RPMI8226 (cell line): ENCODE data around the gene NPBWR2.
A peak's percentile ranks its signal among the peaks of the same experiment; 100 is the strongest.
"Not testable (repeated sequence)": the region's sequence is repeated elsewhere in the genome, so short reads cannot be mapped to it uniquely, and the experiment has no call there.

ENCODE experiments used
- DNase-seq: peaks from one replicate; pipeline ENCODE4 v3.0.0-alpha.2; 2015

Gene NPBWR2

DNA sequence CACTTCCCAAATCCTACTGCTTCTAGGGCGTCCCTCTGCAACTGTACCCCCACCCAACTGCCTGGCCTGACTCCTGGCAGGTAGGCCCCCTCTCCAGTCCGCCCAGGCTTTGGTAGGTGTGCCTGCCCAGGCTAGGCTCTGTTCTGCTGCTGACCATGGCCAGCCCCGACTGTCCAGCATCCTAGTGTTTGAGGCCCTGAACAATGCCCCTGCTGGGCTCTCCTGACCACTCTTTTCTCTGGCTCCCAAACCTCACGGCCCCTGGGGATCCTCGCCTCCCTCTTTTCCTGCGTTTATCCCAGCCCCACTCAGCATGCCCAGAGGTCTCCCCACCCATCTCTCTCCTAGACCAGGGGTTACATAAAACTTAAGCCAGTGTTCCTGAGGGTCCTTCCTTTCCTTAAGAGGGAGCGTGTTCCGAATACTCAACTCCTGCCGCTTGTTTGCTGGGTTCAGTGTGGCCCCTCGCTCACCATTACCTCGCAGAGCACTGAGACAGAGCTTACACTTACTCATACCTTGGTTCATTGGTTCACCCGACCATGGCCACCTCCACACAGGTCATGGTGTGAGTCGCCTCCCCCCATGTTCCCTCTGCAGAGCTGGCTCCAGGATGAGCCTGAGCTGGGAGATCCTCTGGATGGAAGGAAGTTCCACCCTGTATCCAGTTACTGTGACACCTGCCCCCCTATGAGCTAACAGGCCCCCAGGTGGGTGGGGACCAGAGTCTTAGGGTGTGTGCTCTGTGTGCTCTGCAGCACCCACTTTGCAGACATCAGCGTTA, 35.8 kb upstream of the NPBWR2 start:
- no peak for DNase-seq

DNA sequence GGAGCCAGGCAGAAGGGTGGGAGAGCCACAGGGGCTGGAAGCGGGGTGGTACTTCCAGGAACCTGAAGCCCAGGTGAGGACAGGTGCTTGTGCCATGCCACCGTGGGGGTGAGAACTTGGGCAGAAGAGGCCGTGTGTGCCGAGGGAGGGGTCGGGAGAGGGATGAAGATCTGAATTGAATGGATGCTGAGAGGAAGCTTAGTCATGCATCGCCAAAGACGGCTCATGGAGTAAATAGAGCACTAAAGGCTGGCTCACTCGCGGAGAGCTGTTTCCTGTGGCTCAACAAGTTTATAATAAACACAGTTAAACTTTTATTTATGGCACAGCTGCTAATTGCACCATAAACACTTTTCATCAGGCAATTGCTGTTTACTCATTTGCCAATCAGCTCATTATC, 35.2 kb upstream of the NPBWR2 start:
- no peak for DNase-seq

DNA sequence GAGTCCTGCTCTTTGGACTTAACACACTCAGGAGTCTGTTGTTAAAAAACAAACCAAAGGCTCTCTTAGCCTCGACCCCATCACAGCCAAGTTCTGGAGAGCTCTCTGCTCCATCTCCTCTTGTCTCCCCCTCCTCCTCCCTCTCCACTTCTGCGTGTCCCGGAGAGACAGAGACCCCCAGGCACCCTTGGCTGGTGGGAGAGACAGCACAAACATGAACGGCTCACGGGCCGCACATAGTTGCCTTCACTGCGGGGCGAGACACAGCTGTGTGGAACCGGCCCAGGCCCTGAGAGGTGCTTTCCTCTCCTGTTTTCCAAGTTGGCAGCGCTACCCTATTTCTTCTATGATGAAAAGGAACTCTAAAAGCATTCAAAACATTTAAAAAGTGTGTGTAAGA, 33.6 kb upstream of the NPBWR2 start:
- no peak for DNase-seq

DNA sequence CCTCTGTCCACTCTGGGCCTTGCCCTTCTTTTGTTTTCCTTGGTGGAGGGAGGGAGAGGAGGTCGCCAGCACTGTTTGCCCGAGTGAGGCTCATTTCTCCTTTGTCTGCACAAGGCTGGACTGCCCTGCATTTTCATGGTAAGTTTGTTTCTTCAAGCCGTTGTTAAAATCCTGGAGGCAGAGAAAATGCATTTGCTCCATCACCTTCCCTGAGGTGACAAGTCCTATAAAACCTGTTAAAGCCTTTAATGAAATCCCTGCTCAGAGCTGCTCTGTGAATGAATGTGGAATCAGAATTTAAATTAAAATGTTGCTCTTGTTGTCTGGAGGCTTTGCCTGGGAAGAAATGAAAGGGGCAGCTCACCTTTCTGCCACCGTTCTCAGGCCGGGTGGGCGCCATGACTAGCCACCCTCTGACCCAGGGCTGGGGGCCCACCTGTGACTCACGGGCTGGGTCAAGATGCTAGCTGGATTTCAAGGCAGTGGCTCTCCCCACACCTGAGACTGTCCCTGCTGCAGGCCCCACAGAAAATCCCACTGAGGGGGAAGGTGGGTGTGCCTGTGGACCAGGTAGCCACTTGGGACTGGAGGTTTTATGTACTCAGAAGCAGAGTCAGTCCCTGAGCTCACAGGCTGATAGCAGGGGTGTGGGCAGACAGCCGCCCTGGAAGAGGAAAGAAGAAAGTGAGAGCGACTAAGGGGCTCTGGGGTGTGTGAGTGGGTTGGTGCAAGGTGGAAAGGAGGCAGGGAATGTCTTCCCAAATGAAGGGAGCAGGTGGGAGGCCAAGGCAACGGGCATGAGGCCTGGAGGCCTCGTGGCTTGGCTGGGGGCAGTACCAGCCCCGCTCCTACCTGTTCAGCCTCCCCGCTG, 32.9 kb upstream of the NPBWR2 start:
- DNase-seq = no peak

DNA sequence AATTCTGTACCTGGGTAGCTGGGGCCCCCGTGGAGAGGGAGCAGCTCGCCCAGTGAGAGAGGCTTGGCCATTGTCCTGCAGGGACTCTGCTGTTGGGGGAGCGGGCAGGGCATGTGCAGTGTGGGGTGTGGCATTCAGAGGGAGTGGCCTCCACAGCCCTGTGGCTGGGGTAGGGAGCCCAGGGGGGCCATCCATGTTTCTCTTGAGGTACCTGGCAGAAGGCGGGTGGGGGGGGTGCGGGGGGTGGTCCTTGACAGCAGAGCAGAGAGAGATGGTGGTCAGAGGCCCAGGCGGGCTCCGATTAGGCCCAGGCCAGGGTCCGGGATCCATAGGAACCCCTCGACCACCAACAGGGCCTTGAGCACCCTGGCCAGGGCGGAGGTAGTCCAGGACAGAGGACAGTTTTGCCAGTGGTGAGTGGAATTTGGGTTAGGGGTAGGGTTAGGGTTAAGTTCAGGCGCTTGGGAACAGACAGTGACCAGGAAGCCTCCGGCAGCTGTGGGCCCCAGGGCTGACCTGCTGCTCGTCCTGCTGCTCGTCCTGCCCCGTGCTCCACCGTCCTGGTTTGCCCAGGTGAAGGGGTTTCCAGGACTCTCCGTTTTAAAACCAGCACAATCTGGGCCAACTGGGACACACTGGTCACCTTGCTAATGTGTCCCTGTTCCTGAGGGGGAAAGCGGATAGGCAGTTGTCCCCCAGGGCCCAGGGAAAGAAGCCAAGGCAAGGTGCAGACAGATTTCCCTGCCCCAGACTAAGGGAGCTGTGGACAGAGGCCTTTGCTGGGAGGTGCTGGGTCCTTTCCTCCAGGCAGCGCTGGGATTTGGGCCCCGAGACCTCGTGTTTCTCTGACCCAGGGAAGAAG, 32.1 kb upstream of the NPBWR2 start:
- DNase-seq = no peak

DNA sequence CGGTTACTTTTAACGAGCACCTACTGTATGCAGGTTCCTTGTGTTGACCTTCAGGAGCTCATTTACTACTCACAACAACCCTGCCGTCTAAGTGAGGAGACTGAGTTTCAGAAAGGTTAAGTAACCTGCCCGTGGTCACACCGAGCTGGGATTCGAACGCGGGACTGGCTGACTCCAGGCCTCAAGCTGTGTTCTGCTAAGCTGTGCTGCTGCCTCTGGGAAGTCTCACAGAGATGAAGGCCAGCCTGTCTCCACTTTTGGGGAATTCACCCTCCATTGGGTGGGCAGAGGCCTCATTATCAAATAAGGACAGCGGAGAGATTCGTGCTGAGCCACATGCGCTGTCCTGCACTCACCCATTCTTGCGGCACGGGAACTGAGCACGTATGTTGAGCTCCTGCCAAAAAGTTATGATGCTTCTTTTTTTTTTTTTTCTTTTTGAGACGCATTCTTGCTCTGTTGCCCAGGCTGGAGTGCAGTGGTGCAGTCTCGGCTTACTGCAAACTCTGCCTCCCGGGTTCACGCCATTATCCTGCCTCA, 31.0 kb upstream of the NPBWR2 start:
- DNase-seq = no peak

DNA sequence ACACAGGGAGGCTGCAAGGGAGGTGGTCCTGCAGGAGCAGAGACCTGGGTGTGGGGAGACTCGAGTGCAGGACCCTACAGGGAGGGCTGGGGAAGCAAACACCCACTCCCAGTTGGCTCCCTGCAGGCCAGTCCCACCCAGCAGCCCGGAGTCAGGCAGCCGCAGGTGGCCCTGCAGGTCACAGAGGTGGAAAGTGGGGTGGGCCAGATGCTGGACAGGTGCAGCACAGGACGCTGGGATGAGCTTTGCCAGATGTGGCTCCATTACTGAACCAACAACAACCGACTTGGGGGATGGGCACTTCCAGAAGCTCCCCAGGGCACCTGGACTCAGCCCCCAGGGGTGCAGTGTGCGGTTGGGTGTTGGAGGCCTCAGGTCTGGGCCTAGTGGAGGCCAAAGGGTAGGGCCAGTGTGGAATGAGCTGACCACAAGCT, 30.2 kb upstream of the NPBWR2 start:
- no peak for DNase-seq

DNA sequence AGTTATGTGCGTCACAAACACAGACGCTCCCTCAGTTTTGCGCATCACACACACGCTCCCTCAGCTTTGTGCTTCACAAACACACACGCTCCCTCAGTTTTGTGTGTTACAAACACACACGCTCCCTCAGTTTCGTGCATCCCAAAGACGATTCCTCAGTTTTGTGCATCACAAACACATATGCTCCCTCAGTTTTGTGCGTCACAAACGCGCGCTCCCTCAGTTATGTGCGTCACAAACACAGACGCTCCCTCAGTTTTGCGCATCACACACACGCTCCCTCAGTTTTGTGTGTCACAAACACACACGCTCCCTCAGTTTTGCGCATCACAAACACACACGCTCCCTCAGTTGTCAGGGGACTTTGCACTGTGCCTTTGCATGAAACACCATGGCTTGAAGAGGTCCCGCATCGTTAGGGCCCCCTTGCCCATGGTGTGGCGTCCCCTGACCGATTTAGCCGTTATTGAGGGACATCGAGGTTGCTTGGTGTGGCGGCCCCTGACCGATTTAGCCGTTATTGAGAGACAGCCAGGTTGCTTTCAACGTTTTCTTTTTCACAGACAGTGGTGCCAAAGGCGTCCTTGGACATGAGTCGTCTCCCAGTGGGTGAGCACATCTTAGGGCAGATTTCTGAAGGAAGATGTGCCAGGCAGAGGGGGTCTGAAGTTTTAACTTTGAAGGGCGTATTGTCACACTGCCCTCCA, 28.8 kb upstream of the NPBWR2 start:
- no peak for DNase-seq

DNA sequence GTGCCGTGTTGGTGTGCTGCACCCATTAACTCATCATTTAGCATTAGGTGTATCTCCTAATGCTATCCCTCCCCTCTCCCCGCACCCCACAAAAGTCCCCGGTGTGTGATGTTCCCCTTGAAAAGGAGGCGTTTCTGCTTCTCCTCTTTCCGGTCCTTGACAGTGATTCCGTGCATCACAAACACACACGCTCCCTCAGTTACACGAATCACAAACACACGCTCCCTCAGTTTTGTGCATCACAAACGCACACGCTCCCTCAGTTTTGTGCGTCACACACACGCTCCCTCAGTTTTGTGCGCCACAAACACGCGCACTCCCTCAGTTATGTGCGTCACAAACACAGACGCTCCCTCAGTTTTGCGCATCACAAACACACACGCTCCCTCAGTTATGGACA, 27.4 kb upstream of the NPBWR2 start:
- not testable (repeated sequence) for DNase-seq

DNA sequence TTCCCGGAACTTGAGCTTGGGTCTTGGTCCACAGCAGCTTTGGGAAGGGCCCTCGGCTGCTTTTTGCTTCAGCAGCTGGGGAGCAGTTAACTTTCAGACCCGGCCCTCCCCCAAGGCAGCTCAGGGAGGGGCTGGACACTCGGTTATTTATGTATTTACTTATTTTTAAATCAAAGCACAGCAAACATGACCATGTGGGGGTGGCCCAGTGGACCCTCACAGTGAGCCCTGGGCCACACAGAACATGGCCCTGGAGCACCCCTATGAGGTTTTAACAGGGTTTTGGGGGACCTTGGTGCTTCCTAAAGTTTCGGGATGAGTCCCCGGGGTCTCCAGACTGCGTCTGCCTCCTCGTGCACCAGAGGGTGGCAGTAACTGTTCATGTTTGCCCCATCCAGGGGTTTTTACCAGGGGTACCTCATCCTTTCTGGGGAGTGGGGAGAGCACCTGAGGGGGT, 26.6 kb upstream of the NPBWR2 start:
- DNase-seq = peak; percentile 41

DNA sequence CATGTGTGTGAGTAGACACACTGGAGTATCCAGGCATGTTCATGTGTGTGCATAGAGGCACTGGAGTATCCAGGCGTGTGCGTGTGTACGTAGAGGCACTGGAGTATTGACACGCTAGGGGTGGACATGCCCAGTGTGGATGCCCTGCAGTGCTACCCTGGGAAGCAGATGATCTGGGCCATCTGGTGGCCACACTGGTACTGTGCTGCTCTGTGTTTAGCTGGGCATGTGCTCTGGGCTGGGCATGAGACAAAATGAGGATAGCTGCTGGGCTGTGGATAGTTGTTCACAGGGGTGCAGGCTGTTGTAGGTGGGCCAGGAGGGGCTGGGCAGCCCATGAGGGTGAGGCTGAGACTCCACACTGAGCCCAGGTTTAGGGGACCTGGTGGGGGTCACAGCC, 24.0 kb upstream of the NPBWR2 start:
- peak; percentile 57 for DNase-seq

DNA sequence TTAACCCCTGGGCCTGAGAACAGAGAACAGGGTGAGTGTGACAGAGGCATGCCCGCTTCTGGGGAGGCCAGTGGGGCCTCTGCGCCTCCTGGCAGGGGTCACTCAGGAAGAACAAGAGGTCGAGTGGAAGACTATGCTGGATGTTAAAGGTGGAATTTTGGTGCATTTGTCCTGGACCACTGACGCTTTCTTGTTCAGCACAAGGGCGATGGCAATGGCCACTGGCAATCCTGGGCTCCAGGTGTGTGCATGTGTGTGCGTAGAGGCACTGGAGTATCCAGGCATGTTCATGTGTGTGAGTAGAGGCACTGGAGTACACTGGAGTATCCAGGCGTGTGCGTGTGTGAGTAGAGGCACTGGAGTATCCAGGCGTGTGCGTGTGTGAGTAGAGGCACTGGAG, 23.5 kb upstream of the NPBWR2 start:
- DNase-seq = no peak

DNA sequence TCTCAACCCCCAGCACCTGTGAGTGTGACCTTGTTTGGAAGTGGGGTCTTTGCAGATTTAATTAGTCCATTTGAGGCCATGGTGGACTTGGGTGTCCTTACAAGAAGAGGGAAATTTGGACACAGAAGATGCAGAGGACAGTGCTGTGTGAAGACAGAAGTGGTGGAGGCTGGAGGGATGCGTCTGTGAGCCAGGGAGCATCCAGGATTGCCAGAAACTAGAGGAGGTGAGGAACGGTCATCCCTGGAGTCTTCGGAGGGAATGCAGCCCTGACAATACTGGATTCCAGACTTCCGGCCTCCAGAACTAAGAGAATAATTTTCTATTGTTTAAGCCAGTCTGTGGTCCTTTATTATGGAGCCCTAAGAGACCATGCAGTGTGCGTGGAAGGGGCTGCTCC, 22.9 kb upstream of the NPBWR2 start:
- DNase-seq = no peak

DNA sequence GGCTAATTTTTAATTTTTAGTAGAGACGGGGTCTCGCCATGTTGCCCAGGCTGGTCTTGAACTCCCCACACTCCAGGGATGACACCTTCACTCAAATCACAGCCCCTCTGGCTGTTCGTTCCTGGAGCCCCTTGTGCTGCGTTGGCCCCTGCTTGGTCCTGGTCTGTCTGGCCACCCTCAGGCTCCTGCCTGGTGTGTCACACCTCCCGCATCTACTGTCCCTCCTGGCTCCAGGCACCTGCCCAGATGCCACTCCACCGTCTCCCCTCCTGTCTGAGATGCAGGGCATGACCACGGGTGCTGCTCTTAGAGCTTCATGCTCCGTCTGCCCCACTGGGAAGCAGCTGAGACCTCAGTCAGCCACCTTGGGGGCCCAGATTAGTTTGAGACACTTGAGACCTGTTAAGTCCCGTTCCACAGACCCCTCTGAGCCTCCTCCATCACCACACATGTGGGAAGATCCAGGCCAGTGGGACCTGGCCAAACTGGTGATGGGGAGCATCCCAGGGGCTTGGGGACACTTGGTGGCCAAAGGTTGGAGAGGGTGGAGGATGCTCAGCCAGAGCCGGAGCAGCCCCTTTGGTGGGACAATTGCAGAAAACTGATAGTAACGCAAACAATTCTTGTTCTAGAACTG, 21.9 kb upstream of the NPBWR2 start:
- no peak for DNase-seq

DNA sequence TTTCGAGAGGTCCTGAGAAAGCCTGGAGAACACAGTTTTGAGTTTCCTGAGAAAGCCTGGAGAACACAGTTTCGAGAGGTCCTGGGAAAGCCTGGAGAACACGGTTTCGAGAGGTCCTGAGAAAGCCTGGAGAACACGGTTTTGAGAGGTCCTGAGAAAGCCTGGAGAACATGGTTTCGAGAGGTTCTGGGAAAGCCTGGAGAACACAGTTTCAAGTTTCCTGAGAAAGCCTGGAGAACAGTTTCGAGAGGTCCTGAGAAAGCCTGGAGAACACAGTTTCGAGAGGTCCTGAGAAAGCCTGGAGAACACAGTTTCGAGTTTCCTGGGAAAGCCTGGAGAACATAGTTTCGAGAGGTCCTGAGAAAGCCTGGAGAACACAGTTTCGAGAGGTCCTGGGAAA, 16.2 kb upstream of the NPBWR2 start:
- not testable (repeated sequence) for DNase-seq

DNA sequence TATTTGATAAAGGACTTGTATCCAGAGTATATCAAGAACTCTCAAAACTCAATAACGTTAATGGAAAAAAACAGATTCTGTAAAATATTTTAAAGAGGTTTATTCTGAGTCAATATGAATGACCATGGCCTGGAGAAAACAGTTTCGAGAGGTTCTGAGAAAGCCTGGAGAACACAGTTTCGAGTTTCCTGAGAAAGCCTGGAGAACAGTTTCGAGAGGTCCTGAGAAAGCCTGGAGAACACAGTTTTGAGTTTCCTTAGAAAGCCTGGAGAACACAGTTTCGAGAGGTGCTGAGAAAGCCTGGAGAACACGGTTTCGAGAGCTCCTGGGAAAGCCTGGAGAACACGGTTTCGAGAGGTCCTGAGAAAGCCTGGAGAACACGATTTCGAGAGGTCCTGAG, 15.6 kb upstream of the NPBWR2 start:
- DNase-seq = not testable (repeated sequence)

DNA sequence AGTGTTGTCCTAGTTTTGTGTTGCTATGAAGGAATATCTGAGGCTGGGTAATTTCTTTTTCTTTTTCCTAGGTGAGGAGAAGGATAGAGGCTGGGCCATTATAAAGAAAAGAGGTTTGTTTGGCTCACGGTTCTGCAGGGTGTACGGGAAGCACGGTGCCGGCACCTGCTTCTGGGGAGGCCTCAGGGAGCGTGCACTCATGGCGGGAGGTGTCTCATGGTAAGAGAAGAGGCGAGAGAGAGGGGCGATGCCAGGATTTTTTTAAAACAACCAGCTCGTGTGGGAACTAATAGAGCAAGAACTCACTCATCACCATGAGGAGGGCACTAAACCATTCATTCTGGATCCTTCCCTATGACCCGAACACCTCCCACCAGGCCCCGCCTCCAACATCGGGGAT, 14.2 kb upstream of the NPBWR2 start:
- no peak for DNase-seq

DNA sequence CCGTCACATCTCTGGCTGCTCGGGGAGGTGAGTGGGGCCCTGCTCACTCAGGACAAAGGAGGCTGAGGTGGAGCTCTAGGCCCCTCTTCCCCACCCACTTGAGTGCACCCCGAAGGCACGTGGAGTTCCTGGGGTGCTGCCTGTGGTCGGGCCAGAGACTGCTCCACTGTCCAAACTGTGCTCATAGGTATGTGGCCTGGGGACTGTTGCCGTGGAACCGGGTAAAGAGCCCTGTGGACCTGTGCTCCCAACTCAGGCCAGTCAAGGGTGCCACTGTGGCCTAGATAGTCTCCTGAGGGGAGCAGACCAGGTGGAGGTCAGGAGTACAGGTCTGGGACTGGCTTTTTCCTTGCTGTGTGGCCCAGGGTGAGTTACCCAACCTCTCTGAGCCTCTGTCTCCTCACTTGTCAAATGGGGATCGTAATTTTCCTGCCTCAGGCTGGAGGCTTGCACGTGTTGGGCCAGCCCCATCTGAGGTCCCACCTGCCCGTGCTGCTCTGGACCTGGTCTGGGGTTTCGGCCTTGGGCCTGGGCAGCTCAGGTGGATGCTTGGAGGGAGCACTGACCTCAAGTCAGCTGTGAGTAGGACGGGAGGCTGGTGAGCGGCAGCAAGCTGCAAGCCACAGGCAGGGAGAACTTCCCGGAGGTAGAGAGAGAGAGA, 12.4 kb upstream of the NPBWR2 start:
- no peak for DNase-seq

DNA sequence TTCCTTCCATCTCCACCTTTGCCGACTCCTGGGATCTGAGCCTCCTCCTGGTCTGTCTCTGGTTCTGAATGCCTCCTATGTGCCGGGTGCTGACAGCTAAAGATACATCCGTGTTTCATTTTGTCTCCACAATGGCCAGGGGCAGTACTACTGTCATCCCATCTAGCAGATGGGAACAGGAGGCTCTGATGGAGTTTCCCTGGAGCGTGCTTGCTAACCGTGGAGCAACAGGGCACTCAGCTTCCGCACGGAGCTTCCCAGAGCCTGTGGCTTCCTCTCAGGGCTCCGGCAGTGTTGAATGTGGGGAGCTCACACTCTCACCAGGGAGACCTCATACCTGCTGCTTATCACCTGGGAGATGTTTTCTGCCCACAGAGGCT, 11.9 kb upstream of the NPBWR2 start:
- no peak for DNase-seq

DNA sequence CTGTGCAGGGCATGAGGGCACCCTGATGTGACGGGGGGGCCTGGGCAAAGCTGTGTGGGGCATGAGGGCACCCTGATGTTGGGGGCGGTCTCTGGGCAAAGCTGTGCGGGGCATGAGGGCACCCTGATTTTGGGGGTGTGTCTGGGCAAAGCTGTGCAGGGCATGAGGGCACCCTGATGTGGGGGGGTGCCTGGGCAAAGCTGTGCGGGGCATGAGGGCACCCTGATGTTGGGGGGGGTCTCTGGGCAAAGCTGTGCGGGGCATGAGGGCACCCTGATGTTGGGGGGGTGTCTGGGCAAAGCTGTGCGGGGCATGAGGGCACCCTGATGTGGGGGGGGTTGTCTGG, 10.0 kb upstream of the NPBWR2 start:
- DNase-seq = not testable (repeated sequence)
